ENCODE data around the gene FCN3. TPM values are rescaled to one million over a fixed set of nuclear protein-coding genes. Genes with fewer than 3 reads are reported as not detected.

The FCN3 gene
- total RNA-seq, 1 experiment from 2014 or later: 0.22 TPM

- H3K18ac ChIP-seq (ENCODE audit: insufficient read length, low read depth, low read length): no peak overlapping the region
- no peak overlapping the region for H2BK15ac ChIP-seq (ENCODE audit: low read depth, low read length)
- peak; percentile 86 for DNase-seq
- H3T11ph ChIP-seq (ENCODE audit: low read length): no peak overlapping the region
- peak overlapping the region; percentile 4; the same call in 1 of the 2 replicates for H3K14ac ChIP-seq (ENCODE audit: insufficient read depth, low read length)
- H3K23me2 ChIP-seq (ENCODE audit: insufficient read length, low read depth, low read length, poor library complexity, severe bottlenecking): peaks cover 21% of the 10 kb centered on the region
- H4K5ac ChIP-seq (ENCODE audit: insufficient read length, low read depth, low read length): no peak overlapping the region
- H3K4me2 ChIP-seq (ENCODE audit: insufficient read depth, insufficient read length, low read length): peak overlapping the region; percentile 71
- WGBS (ENCODE audit: extremely low coverage, insufficient read length, low lambda C conversion rate): no CpG with 5 or more reads among the region's 51 CpGs
- no peaks in the 10 kb centered on the region for H3K4me1 ChIP-seq (ENCODE audit: insufficient read depth, low read length)
- H2BK20ac ChIP-seq (ENCODE audit: low read depth, low read length, poor library complexity, severe bottlenecking): no peak overlapping the region
- no peaks in the 10 kb centered on the region; the same call in 1 of the 2 replicates for H3K79me2 ChIP-seq (ENCODE audit: insufficient read depth, low read length)
- no peaks in the 10 kb centered on the region for H3K79me1 ChIP-seq (ENCODE audit: insufficient read depth, low read depth, low read length, poor library complexity, severe bottlenecking)
- H3K27me3 Mint-ChIP-seq (ENCODE audit: low read depth): peaks cover 21% of the 10 kb centered on the region
- no peak overlapping the region for H4K8ac ChIP-seq (replicated peaks; ENCODE audit: insufficient read length, low read depth, low read length)
- H2AFZ ChIP-seq (ENCODE audit: low read length): no peak overlapping the region
- H2BK12ac ChIP-seq (ENCODE audit: insufficient read length, low read depth, low read length): no peak overlapping the region
- peaks cover 5 to 18% (median 12%) of the 10 kb centered on the region in 3 experiments; a peak in 5 of 7 replicates for H3K36me3 Mint-ChIP-seq (ENCODE audit: insufficient read depth in 1 of 3, low read depth in 3 of 3)
- no peak overlapping the region for H2AK5ac ChIP-seq (ENCODE audit: insufficient read length, low read length)
- H3K9ac ChIP-seq (ENCODE audit: extremely low read depth, insufficient read length, low read length): no peak overlapping the region
- H2BK120ac ChIP-seq (ENCODE audit: low read depth, low read length, poor library complexity, severe bottlenecking): no peak overlapping the region
- no peak overlapping the region for H3K56ac ChIP-seq (ENCODE audit: insufficient read length, low read depth, low read length)
- peaks cover 14 to 20% of the 10 kb centered on the region in 2 experiments for H3K4me1 Mint-ChIP-seq
- H3K4ac ChIP-seq (ENCODE audit: low read depth, low read length): no peak overlapping the region
- H3K9me3 Mint-ChIP-seq: no peaks in the 10 kb centered on the region
- no peak overlapping the region for H2BK5ac ChIP-seq (ENCODE audit: insufficient read length, low read length)
- TF ChIP-seq, protein P1, sequence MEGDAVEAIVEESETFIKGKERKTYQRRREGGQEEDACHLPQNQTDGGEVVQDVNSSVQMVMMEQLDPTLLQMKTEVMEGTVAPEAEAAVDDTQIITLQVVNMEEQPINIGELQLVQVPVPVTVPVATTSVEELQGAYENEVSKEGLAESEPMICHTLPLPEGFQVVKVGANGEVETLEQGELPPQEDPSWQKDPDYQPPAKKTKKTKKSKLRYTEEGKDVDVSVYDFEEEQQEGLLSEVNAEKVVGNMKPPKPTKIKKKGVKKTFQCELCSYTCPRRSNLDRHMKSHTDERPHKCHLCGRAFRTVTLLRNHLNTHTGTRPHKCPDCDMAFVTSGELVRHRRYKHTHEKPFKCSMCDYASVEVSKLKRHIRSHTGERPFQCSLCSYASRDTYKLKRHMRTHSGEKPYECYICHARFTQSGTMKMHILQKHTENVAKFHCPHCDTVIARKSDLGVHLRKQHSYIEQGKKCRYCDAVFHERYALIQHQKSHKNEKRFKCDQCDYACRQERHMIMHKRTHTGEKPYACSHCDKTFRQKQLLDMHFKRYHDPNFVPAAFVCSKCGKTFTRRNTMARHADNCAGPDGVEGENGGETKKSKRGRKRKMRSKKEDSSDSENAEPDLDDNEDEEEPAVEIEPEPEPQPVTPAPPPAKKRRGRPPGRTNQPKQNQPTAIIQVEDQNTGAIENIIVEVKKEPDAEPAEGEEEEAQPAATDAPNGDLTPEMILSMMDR (conservative IDR thresholded peaks at IDR 0.05): no peak
- peaks cover 4% of the 10 kb centered on the region for H4K20me1 ChIP-seq (ENCODE audit: control insufficient read depth, insufficient read depth, insufficient read length)
- no peak overlapping the region for H3K27ac ChIP-seq (ENCODE audit: insufficient read length, low read depth, low read length)
- H3K27me3 ChIP-seq (ENCODE audit: insufficient read depth, low read length): no peaks in the 10 kb centered on the region
- H3K9me3 ChIP-seq (ENCODE audit: control insufficient read depth, low read depth, low read length): no peaks in the 10 kb centered on the region
- no peak overlapping the region for H3K23ac ChIP-seq (ENCODE audit: insufficient read length, low read depth, low read length)
- peak overlapping the region; percentile 70 to 79 for H3K4me3 Mint-ChIP-seq
- no peak overlapping the region for H3K27ac Mint-ChIP-seq
- H4K91ac ChIP-seq (ENCODE audit: insufficient read length, low read depth, low read length): no peak overlapping the region
Observed at GRCh38 chr1:27348861-27349783, 25.5 kb downstream of the FCN3 start.

Measured in H9 (cell line).